ENCODE results near the gene DDX43.

GRCh38 chr6:73388800-73389512 lies 5.7 kb upstream of the DDX43 start:
- TF ChIP-seq CTCF (IDR thresholded peaks at IDR 0.05) (peak; percentile 98), TCF7L2 (IDR thresholded peaks at IDR 0.05; ENCODE audit: low read depth, low read length) (0 out of 2 replicates have a peak, but pooled peaks have one; percentile 33), SIN3A (IDR thresholded peaks at IDR 0.05; ENCODE audit: borderline replicate concordance, insufficient read depth, low read depth, low read length) (no peak), POLR2AphosphoS5 (IDR thresholded peaks at IDR 0.05; ENCODE audit: low read depth, low read length) (peak; percentile 59; the same call in 1 of the 2 replicates), REST (IDR thresholded peaks at IDR 0.05; ENCODE audit: insufficient read depth in 1 of 2, low read depth in 2 of 2, low read length in 1 of 2) (no peak; a peak in 1 of 4 replicates)

Data from Panc1 (cell line).